Uterus (tissue), 4 donors: Measurements from ENCODE around the gene RSPH1. TPM values are rescaled to one million over a fixed set of nuclear protein-coding genes. Genes with fewer than 3 reads are reported as not detected.

Source experiments
- DNase-seq, 2 donors: peaks; one replicate each; pipeline ENCODE4 v3.0.0-alpha.2; 2019 to 2020
- H3K27ac ChIP-seq, 2 donors: fragments of 200-600 bp; sonication (generic); 1 replicate in 1 of 2; 2 replicates in 1 of 2; pipeline ENCODE4 v1.5.1; 2016 to 2018
- H3K27me3 ChIP-seq, 2 donors: fragments of 200-600 bp; sonication (generic); one replicate each; pipeline ENCODE4 v1.5.1; 2018 to 2019; ENCODE audit warnings: control low read depth in 1 of 2
- H3K36me3 ChIP-seq, 2 donors: fragments of 200-600 bp; sonication (generic); one replicate each; pipeline ENCODE4 v1.5.1; 2019; ENCODE audit warnings: control low read depth in 1 of 2
- H3K4me1 ChIP-seq, 2 donors: fragments of 200-600 bp; sonication (generic); one replicate each; pipeline ENCODE4 v1.5.1; 2018 to 2019; ENCODE audit warnings: control low read depth in 1 of 2
- H3K4me3 ChIP-seq, 2 donors: fragments of 200-600 bp; sonication (generic); 1 replicate in 1 of 2; 2 replicates in 1 of 2; pipeline ENCODE4 v1.5.1; 2018 to 2019; ENCODE audit warnings: mild to moderate bottlenecking in 1 of 2
- H3K9me3 ChIP-seq, 2 donors: fragments of 200-600 bp; sonication (generic); one replicate each; pipeline ENCODE4 v1.5.1; 2019; ENCODE audit warnings: control low read depth in 1 of 2
- POLR2A ChIP-seq, 2 donors: fragments of 450-650 bp; IDR thresholded peaks; one replicate each; pipeline ENCODE4 v1.6.1; 2016; ENCODE audit warnings: antibody characterized with exemption in 2 of 2, mild to moderate bottlenecking in 1 of 2, moderate library complexity in 1 of 2
- intact Hi-C: fragments of 100-400 bp; cut with DNase I; formaldehyde crosslinking; loops from one replicate; pipeline ENCODE4 v1.15.1; 2023; ENCODE audit warnings: low total_unique reads
- total RNA-seq, 4 donors: library from RNA; depleted of rRNA in 3 of 4; stranded (reverse); fragments of >200 nt in 3 of 4; gene quantifications; one replicate each; pipeline versions ENCODE4 v1.1.0 to v1.2.4, GENCODE V29; 2014 to 2023
- TF ChIP-seq, protein P1 (sequence below), 4 experiments: fragments of 200-600 bp in 2 of 4; fragments of 450-650 bp in 2 of 4; sonication (generic) in 2 of 4; IDR thresholded peaks; one replicate each; pipeline ENCODE4 v1.5.1; 2016 to 2019; ENCODE audit warnings: antibody characterized with exemption in 4 of 4, mild to moderate bottlenecking in 2 of 4, moderate library complexity in 1 of 4
- donor health status: DM: yes; HTN: yes; CAD: no.

RSPH1 gene
- total RNA-seq, 4 donors from 2014 or later = 1.7 to 3.4 TPM; not detected in 2

DNA sequence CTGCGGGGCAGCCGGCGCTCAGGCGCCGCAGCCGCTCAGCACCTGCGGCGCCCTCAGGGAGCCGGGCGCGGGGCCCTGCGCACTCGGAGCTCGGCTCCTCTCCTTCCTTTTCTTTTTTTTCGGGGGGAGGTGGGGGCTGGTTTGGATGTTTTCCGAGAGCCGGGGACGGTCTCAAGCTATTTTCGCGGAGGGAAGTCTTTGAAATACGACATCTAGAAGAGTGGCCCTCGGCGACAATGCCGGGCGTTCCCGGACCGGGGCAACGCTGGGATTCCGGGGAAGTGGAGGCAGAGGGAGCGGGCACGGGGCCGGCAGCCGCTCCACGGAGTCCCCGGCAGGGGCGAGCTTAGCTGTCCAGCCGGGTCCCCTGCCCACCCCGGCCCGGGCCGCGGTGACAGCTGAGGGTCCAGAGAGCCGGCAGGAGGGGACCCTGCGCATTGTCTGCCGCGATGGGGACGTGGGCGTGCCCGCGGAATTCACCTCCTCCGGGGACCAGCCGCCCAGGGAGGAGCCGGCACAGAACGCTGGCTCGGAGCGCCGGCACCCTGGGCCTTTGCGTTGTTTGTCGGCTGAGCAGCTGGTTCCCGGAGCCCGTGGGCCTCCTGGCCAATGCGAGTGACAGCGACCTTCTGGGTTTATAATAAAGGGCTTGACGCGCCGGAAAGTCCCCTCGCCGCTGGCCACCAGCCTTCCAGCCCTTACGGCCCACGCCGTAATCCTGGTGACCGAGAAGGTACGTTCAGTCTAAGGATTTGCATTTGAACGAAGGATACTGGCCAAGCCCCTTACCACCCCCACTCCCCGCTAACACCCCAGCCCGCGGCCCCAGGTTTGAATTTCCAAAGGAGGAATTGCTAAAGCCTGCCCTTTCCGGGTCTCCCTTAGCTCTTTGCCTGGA is 18.2 kb upstream of the RSPH1 start:
- DNase-seq = peak in 1 of 2 donors; percentile 36
- no peak for TF ChIP-seq POLR2A (IDR thresholded peaks at IDR 0.05)
- TF ChIP-seq, protein P1, sequence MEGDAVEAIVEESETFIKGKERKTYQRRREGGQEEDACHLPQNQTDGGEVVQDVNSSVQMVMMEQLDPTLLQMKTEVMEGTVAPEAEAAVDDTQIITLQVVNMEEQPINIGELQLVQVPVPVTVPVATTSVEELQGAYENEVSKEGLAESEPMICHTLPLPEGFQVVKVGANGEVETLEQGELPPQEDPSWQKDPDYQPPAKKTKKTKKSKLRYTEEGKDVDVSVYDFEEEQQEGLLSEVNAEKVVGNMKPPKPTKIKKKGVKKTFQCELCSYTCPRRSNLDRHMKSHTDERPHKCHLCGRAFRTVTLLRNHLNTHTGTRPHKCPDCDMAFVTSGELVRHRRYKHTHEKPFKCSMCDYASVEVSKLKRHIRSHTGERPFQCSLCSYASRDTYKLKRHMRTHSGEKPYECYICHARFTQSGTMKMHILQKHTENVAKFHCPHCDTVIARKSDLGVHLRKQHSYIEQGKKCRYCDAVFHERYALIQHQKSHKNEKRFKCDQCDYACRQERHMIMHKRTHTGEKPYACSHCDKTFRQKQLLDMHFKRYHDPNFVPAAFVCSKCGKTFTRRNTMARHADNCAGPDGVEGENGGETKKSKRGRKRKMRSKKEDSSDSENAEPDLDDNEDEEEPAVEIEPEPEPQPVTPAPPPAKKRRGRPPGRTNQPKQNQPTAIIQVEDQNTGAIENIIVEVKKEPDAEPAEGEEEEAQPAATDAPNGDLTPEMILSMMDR (IDR thresholded peaks at IDR 0.05) = no peak
- H3K4me3 ChIP-seq = peak overlapping the region; percentile 66
- no peaks in the 10 kb centered on the region for H3K9me3 ChIP-seq
- peaks cover 0 to 9% of the 10 kb centered on the region in 2 donors for H3K4me1 ChIP-seq
- intact Hi-C loops = no loop called here
- H3K27ac ChIP-seq = peak overlapping the region; percentile 46 to 54
- no peaks in the 10 kb centered on the region for H3K36me3 ChIP-seq
- no peaks in the 10 kb centered on the region for H3K27me3 ChIP-seq

DNA sequence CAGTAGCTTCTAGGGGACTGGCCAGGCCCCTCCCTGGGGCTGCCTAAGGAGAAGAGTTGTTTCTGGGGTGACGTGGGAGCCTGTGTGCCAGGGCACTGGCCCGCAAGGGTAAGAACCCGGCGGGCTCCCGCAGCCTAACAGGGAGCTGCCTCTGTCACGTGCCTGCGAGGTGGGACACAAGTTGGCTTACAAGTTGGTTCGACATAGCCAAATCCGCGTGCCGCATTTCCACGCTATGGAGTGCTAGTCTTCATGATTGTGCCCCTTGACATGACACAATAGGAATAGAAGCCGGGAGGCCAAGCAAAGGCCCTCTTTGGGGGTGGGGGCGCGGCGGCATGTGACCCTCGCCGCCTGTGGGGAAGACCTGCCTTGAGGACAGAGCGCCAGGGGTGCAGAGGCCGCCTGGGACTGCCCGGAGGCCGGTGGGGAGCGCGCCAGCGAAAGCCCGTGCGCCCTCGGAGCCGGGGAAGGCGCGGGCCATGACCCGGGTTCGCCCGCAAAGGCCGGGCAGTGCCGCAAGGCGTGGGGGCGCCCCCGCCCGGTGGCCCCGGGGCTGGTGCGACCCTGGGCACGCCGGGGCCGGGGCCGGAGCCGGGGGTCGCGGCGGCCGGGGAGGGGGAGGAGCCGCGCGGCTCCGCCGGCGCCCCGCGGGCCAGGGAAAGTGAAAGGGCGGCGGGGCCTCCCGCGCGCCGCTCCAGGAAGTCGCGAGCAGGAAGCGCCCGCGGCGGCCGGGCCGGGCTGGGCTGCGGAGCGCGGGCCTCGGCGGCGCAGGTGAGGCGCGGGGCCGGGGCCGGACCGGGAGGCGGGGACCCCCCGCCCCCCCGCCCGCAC is 17.3 kb upstream of the RSPH1 start, which contains the start of gene SLC37A1:
SLC37A1 (plus strand) TSS at position 702 of the 834 bp plus-strand sequence. CDS start 4,603 bp downstream, outside the sequence.
- Histone ChIP-seq H3K9me3 (no peaks in the 10 kb centered on the region), H3K27ac (peak within 1 kb of the TSS; percentile 46 to 54), H3K27me3 (no peaks in the 10 kb centered on the region), H3K4me3 (peak within 1 kb of the TSS; percentile 66), H3K36me3 (no peaks in the 10 kb centered on the region), H3K4me1 (peaks cover 0 to 9% of the 10 kb centered on the region in 2 donors)
- TF ChIP-seq POLR2A (IDR thresholded peaks at IDR 0.05) = no peak
- no peak for DNase-seq
- intact Hi-C loops = no loop called here

DNA sequence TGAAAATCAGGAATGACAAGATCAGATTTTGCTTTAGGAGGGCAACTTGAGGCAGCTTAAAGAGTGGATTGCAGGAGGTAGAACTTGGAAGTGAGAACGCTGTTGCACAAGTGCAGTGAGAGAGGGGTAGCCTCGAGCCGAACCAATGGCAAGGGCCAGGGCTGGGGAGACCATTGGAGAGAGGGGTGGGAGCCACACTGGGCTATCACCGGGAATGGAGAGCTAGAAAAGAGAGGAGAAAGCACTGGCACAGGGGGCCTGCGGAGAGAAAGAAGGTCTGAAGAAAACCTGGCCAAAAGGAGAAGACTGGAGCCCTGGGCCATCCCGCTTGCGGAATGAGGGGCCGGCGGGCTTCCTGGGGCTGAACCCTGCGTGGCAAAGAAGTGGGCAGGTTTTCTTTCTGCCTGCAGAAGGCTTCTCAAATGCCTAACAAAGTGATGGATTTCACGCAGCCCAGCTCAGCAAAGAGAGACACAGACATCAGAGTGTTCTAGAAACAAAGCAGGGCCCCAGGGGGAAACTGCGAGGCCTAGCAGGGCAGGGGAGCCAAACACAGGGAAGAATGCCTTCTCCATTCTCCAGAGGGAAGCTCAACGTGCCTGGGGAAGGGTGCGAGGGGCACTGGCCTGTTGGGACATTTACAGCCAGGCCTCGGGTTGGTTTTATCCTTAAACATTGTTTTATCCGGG is 16.5 kb upstream of the RSPH1 start:
- H3K27ac ChIP-seq = no peak overlapping the region
- H3K4me1 ChIP-seq = peaks cover 0 to 9% of the 10 kb centered on the region in 2 donors
- no peaks in the 10 kb centered on the region for H3K27me3 ChIP-seq
- H3K9me3 ChIP-seq = no peaks in the 10 kb centered on the region
- no peak for TF ChIP-seq POLR2A (IDR thresholded peaks at IDR 0.05)
- TF ChIP-seq, protein P1 (IDR thresholded peaks at IDR 0.05) = no peak
- H3K4me3 ChIP-seq = no peak overlapping the region
- intact Hi-C loops = no loop called here
- DNase-seq = no peak
- H3K36me3 ChIP-seq = no peaks in the 10 kb centered on the region

DNA sequence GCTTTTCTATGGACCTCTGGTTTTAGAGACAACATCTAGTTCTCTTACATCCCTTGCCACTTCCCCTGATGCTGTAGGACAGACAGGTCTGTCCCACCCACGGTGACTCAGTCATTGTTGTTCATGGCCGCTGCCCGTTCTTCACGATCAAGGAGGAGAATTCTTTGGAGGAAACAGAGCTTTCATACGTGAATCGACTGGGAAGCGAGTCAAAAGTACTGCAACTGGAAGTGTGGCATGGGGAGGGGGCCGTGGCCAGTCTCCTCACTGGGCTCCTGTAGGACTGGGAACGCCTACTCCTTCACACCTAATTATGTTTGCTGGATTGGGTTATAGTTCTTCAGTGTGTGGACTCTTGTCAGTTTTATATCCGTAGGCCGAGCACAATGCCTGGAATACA is 13.2 kb upstream of the RSPH1 start:
- no peaks in the 10 kb centered on the region for H3K4me1 ChIP-seq
- no peaks in the 10 kb centered on the region for H3K27me3 ChIP-seq
- TF ChIP-seq, protein P1 (IDR thresholded peaks at IDR 0.05) = no peak
- no peak for TF ChIP-seq POLR2A (IDR thresholded peaks at IDR 0.05)
- H3K4me3 ChIP-seq = no peak overlapping the region
- H3K9me3 ChIP-seq = no peaks in the 10 kb centered on the region
- DNase-seq = no peak
- no peaks in the 10 kb centered on the region for H3K36me3 ChIP-seq
- intact Hi-C loops = no loop called here
- H3K27ac ChIP-seq = no peak overlapping the region

DNA sequence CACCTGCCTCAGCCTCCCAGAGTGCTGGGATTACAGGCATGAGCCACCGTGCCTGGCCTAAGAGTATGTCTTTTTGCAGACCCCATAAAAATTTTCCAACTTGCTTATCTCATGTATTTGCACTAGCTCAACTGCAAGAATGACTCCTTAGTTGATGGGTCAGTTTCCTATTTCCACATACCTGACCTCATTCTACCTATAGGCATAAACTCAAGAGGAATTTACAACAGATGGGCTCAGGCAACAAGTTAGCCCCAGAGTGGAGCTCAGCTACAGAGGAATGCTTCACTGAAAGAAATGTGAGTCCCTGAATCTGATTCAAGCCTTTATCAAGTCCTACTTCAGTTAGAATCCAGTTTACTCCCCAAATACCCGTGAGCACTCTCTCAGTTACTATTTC is 12.3 kb upstream of the RSPH1 start:
- no peaks in the 10 kb centered on the region for H3K4me1 ChIP-seq
- H3K27me3 ChIP-seq = no peaks in the 10 kb centered on the region
- H3K36me3 ChIP-seq = no peaks in the 10 kb centered on the region
- intact Hi-C loops = no loop called here
- no peaks in the 10 kb centered on the region for H3K9me3 ChIP-seq
- TF ChIP-seq POLR2A (IDR thresholded peaks at IDR 0.05) = no peak
- TF ChIP-seq, protein P1 (IDR thresholded peaks at IDR 0.05) = no peak
- DNase-seq = no peak
- H3K27ac ChIP-seq = no peak overlapping the region
- no peak overlapping the region for H3K4me3 ChIP-seq
